ENCODE measurements around the gene HNMT. TPM values are rescaled to one million over a fixed set of nuclear protein-coding genes. Genes with fewer than 3 reads are reported as not detected.

HNMT gene
- total RNA-seq, 4 donors from 2014 or later = 21.5 to 122 (median 60.4) TPM

GRCh38 chr2:138021154-138021553, 56.9 kb downstream of the HNMT start:
- Histone ChIP-seq H3K36me3 (no peaks in the 10 kb centered on the region), H3K9me3 (no peaks in the 10 kb centered on the region), H3K27ac (no peak overlapping the region), H3K4me1 (no peaks in the 10 kb centered on the region), H3K27me3 (no peaks in the 10 kb centered on the region), H3K4me3 (no peak overlapping the region)
- TF ChIP-seq, protein P1, sequence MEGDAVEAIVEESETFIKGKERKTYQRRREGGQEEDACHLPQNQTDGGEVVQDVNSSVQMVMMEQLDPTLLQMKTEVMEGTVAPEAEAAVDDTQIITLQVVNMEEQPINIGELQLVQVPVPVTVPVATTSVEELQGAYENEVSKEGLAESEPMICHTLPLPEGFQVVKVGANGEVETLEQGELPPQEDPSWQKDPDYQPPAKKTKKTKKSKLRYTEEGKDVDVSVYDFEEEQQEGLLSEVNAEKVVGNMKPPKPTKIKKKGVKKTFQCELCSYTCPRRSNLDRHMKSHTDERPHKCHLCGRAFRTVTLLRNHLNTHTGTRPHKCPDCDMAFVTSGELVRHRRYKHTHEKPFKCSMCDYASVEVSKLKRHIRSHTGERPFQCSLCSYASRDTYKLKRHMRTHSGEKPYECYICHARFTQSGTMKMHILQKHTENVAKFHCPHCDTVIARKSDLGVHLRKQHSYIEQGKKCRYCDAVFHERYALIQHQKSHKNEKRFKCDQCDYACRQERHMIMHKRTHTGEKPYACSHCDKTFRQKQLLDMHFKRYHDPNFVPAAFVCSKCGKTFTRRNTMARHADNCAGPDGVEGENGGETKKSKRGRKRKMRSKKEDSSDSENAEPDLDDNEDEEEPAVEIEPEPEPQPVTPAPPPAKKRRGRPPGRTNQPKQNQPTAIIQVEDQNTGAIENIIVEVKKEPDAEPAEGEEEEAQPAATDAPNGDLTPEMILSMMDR (IDR thresholded peaks at IDR 0.05) = no peak
- no peak for TF ChIP-seq POLR2A (IDR thresholded peaks at IDR 0.05)
- DNase-seq = no peak
- intact Hi-C loops (cut with DNase I; ENCODE audit: low total_unique reads) = no loop called here

GRCh38 chr2:138023298-138023697, 59.0 kb downstream of the HNMT start:
- intact Hi-C loops (cut with DNase I; ENCODE audit: low total_unique reads) = no loop called here
- Histone ChIP-seq H3K4me3 (no peak overlapping the region), H3K4me1 (no peaks in the 10 kb centered on the region), H3K9me3 (no peaks in the 10 kb centered on the region), H3K36me3 (no peaks in the 10 kb centered on the region), H3K27me3 (no peaks in the 10 kb centered on the region), H3K27ac (no peak overlapping the region)
- TF ChIP-seq, protein P1 (IDR thresholded peaks at IDR 0.05) = no peak
- TF ChIP-seq POLR2A (IDR thresholded peaks at IDR 0.05) = no peak
- no peak for DNase-seq

GRCh38 chr2:138023976-138024375, 59.7 kb downstream of the HNMT start:
- no peak for DNase-seq
- no peaks in the 10 kb centered on the region for H3K4me1 ChIP-seq
- no peaks in the 10 kb centered on the region for H3K36me3 ChIP-seq
- H3K4me3 ChIP-seq = no peak overlapping the region
- no peaks in the 10 kb centered on the region for H3K27me3 ChIP-seq
- H3K27ac ChIP-seq = no peak overlapping the region
- no peaks in the 10 kb centered on the region for H3K9me3 ChIP-seq
- intact Hi-C loops (cut with DNase I; ENCODE audit: low total_unique reads) = no loop called here
- TF ChIP-seq, protein P1 (IDR thresholded peaks at IDR 0.05) = no peak
- TF ChIP-seq POLR2A (IDR thresholded peaks at IDR 0.05) = no peak

DNA sequence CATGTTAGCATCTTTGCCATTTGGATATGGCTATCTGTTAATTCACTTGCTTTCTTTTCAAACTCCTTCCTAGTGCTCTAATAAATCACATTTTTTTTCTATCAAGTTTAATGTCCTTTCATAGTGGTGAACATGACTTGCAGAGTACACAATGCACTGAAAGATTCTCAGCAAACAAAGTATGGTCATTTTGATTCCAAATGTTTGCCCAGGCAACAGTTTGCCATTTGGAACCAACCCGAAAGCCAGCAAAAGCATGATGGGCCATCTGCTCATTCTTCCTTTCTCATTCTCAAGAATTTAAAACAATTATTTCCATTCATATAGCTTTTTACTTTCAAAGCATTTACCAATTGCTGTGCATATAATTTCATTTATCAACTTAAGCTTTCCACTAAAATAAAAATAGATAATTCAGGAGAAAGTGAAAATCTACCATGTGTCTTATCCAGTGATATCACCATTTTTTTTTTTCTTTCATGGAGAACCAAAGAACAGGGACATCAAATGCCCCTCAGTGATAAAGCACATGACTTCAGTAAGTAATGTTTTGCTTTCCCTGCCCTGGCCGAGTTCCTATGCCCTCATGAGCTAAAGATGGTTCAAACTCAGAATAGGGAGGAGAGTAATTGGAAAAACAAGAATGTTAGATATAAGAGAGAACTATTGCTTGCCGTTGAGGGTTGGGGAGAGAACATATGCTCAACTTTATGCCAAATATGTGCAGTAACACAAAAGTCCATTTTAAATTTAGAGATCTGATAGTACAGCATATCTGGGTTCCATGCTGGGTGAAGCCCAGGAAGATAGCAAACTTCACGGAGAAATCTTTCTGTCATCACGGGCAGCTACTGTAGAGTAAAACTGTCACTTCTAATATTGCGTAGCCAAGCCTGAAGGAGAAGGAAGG, 62.1 kb downstream of the HNMT start:
- Histone ChIP-seq H3K36me3 (no peaks in the 10 kb centered on the region), H3K9me3 (no peaks in the 10 kb centered on the region), H3K4me1 (no peaks in the 10 kb centered on the region), H3K27ac (no peak overlapping the region), H3K27me3 (no peaks in the 10 kb centered on the region), H3K4me3 (no peak overlapping the region)
- DNase-seq = no peak
- intact Hi-C loops (cut with DNase I; ENCODE audit: low total_unique reads) = no loop called here
- no peak for TF ChIP-seq POLR2A (IDR thresholded peaks at IDR 0.05)
- TF ChIP-seq, protein P1 (IDR thresholded peaks at IDR 0.05) = no peak

- Histone ChIP-seq H3K4me3 (no peak overlapping the region), H3K27ac (no peak overlapping the region), H3K27me3 (no peaks in the 10 kb centered on the region), H3K4me1 (no peaks in the 10 kb centered on the region), H3K9me3 (no peaks in the 10 kb centered on the region), H3K36me3 (no peaks in the 10 kb centered on the region)
- intact Hi-C loops (cut with DNase I; ENCODE audit: low total_unique reads) = no loop called here
- DNase-seq = no peak
- TF ChIP-seq, protein P1 (IDR thresholded peaks at IDR 0.05) = no peak
- no peak for TF ChIP-seq POLR2A (IDR thresholded peaks at IDR 0.05)
Measured at GRCh38 chr2:138028538-138028937, 64.3 kb downstream of the HNMT start.
